ENCODE data around the gene DIAPH2. TPM values are rescaled to one million over a fixed set of nuclear protein-coding genes. Genes with fewer than 3 reads are reported as not detected.
"Not testable (repeated sequence)": the region's sequence is repeated elsewhere in the genome, so short reads cannot be mapped to it uniquely, and the experiment has no call there.

DIAPH2 gene
- total RNA-seq, 1 donor from 2014 or later = 33.0 TPM

GRCh38 chrX:97389761-97390192, 705.1 kb downstream of the DIAPH2 start:
- DNase-seq = no peak

- DNase-seq = no peak
These were observed 712.7 kb downstream of the DIAPH2 start for GRCh38 chrX:97397371-97397770.

- DNase-seq = no peak
These were observed 713.4 kb downstream of the DIAPH2 start for GRCh38 chrX:97398030-97398551.

DNA sequence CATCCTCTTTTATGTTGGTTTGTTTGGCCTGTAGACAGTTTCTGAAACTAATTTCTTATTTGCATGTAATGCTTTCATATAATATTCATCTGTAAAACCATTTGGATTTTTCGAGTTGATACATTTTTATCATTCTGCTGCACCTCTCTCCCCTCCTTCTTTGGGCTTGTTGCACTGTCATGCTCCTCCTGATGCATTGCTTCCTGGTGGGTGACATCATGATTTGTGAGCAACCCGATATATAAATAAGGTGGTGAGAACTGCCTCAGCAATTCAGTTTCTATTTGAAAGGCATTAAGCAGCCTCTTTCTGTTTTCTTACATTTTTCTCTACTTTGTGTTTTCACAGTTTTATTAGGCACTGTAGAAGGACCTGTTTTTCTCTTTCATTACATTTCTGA, 714.8 kb downstream of the DIAPH2 start:
- no peak for DNase-seq

GRCh38 chrX:97400492-97400891, 715.9 kb downstream of the DIAPH2 start:
- DNase-seq = no peak

GRCh38 chrX:97401154-97401553, 716.5 kb downstream of the DIAPH2 start:
- no peak for DNase-seq

- DNase-seq = no peak
These were observed 717.0 kb downstream of the DIAPH2 start for GRCh38 chrX:97401586-97402136.

DNA sequence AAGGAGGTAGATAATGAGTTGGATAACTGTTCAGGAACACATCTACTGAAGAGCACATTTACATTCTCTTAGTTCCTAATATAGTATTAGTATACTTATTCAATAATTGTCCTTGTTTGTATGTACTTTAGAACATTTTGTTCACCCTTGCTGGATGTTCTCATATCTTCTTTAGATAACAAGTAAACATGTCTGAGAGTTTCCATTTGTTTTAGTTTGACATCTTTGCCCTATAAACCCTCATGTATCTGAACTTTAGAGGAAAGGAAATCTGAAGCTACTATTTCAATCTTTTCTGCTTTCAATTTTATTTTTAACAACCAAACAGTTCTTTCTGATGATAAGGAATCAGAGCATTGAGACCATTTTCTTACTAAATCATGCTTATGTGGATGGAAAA, 717.7 kb downstream of the DIAPH2 start:
- DNase-seq = no peak

DNA sequence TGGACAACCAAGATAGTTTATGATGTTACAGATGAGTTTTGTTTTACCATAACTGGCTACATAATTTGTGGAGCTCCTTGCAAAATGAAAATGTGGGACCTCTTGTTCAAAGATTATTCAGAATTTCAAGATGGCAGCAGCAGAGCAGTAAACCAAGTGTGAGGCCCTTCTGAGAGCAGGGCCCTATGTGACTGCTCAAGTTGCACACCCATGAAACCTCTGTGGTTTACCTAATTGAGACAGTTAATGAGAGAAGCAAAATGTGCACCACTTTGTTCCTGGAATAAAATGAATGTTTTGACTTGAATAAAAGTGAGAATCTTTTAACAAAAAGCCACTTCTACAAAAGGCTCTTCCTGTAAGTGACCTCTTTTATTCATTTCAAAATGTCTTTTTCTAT, 718.3 kb downstream of the DIAPH2 start:
- no peak for DNase-seq

- DNase-seq = no peak
These were observed 720.5 kb downstream of the DIAPH2 start for GRCh38 chrX:97405031-97405660.

- DNase-seq = not testable (repeated sequence)
These were observed 725.2 kb downstream of the DIAPH2 start for GRCh38 chrX:97409632-97410415.

GRCh38 chrX:97416461-97416860, 731.8 kb downstream of the DIAPH2 start:
- DNase-seq = no peak

DNA sequence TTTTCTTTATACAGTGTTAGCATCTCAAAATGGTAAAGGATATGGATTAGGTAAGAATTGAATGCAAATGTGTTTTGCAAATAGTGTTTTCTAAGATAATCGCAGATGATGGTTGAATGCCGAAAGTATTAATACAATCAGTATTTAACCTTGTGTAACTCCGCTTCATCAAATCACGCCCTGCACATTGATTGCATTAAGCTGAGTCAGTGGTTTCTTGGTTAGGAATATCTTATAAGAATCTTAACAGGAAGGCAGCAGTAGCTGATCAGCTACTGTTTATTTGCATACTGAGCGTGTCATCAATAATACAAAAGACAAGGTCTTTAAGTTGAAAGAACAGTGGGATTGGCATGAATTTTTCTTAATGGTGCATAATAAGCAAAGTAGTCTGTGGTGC, 744.5 kb downstream of the DIAPH2 start:
- no peak for DNase-seq

GRCh38 chrX:97431281-97431680, 746.6 kb downstream of the DIAPH2 start:
- no peak for DNase-seq

GRCh38 chrX:97446298-97446882, 761.7 kb downstream of the DIAPH2 start:
- no peak for DNase-seq

- DNase-seq = no peak
These were observed 762.7 kb downstream of the DIAPH2 start for GRCh38 chrX:97447306-97447705.

DNA sequence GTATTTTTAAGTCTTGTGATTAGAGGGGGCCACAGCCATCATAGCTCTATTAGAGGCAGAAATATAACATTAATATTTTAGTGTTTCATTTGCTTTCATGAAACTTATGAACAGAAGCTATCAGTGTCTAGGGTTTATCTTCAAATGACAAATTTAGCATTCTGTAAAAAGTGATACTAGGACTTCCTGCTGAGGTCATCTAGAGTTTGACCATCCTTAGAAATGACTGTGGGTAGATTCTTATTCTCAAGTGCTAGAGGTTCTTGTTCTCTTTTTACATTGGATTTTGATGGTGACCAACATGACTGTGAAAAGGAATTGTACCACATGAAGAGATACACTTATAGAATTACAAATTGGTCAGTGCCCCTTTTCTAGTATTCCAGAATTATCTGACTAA, 767.6 kb downstream of the DIAPH2 start:
- DNase-seq = no peak

DNA sequence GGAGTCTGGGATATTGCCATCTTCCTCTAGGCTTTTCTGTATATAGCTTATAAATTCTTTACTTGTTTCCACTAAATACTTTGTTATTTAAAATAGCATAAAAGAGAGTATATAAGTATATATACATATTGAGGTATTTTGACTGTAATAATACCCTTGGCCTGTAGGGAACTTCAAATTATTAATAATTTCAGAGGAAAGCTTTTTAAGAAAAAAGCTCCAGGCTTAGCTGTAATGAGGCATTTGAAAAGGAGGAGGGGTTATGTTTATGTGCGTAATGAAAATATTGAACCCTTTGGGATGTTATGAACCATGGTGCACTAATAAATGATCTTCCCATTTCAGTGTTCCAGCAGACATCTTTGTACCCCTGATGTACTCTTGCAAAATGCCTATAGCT, 777.1 kb downstream of the DIAPH2 start:
- DNase-seq = no peak

DNA sequence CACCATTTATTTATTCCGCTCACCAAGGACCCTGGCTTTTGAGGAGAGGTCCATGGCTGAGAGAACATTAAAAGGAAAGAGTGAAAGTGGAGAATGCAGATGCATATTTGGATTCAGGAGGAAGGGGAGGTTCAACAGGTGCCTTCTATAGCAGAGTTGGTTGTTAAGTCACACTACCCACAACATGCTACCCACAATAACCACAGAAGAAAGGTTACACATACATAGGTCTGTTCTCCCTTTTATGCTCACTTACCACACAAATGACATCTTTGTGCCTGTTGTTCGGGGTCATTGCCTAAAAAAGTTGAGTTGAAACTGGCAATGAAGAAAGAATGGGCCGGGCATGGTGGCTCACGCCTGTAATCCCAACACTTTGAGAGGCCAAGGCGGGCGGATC, 786.4 kb downstream of the DIAPH2 start:
- no peak for DNase-seq

DNA sequence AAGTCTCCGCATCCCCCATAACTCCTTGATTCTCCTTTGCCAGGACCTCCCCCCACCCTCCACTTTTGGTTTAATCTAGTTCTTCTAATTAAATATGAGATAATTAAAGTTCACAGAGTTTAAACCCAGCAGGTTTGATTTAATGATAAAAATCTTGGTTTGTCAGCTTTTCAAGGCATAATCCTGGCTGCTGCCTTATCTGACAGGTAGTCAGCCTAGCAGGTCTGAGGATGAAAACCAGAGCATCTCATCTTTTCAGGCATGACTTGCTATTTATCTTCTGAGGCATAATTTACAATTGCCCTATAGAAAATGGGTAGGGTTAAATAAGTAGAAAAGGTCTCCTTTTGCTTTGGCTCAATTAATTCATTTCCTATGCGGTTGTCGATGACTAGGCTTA, 790.3 kb downstream of the DIAPH2 start:
- no peak for DNase-seq

- DNase-seq = no peak
These were observed 794.7 kb downstream of the DIAPH2 start for GRCh38 chrX:97479106-97479890.

GRCh38 chrX:97481228-97481627, 796.6 kb downstream of the DIAPH2 start:
- DNase-seq = no peak

Measured in tongue (tissue), 2 donors.